AG09319 (cell line): ENCODE measurements around the gene RPTOR.

ENCODE experiments used
- DNase-seq: peaks from one replicate; pipeline ENCODE4 v3.0.0-alpha.2; 2010; ENCODE audit warnings: low read depth; ENCODE audit errors: extremely low read depth
- TF ChIP-seq, protein P1 (sequence below): IDR thresholded peaks from 2 replicates; pipeline ENCODE4 v1.5.1; 2011; ENCODE audit warnings: low read depth, mild to moderate bottlenecking, inconsistent platforms, low read length, moderate library complexity

RPTOR gene

DNA sequence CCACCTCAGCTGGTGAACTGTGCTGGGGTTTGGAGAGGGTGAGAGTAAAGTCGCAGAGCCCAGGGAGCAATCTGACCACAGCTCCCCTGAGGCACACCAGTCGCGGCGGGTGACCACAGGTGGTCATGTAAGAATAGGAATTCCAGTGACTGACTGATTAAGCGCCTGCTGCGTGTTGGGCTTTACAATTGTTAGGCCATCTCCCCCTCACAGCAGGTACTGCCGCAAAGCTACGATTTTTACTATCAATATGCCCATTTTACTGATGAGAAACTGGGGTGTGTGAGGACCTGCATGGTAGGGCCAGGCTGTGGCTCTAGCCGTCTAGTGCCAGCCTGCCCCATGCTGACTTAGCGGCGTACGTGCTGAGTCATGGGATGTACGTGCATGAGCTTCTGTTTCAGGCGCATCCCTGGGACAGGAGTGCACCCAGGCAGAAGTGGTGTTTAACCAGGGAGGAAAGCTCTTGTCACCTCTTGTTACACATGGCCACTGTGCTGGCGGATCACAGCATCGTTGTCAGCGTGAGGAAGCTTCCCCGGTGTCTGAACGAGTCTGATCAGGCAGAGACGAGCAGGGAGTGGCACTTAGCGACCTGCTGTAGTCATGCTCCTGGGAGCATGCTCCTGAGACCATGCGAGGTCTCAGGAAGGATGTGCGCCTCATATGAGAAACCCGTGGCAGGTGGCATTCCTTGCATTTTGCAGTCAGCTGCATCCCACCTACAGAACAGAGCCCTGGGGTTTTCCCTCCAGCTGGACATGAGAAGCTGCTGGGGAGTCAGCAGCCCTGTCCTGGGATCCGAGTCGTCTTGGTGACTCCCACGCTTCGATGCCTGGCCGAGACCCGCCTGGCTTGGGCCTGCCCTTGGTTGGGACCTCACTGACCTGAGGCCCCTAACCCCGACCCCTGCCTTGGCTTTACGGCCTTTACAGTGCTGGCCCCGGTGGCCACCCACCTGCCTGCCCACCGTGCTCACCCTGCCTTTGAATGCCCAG, 283.3 kb downstream of the RPTOR start:
- TF ChIP-seq, protein P1, sequence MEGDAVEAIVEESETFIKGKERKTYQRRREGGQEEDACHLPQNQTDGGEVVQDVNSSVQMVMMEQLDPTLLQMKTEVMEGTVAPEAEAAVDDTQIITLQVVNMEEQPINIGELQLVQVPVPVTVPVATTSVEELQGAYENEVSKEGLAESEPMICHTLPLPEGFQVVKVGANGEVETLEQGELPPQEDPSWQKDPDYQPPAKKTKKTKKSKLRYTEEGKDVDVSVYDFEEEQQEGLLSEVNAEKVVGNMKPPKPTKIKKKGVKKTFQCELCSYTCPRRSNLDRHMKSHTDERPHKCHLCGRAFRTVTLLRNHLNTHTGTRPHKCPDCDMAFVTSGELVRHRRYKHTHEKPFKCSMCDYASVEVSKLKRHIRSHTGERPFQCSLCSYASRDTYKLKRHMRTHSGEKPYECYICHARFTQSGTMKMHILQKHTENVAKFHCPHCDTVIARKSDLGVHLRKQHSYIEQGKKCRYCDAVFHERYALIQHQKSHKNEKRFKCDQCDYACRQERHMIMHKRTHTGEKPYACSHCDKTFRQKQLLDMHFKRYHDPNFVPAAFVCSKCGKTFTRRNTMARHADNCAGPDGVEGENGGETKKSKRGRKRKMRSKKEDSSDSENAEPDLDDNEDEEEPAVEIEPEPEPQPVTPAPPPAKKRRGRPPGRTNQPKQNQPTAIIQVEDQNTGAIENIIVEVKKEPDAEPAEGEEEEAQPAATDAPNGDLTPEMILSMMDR: no peak
- DNase-seq: no peak

DNA sequence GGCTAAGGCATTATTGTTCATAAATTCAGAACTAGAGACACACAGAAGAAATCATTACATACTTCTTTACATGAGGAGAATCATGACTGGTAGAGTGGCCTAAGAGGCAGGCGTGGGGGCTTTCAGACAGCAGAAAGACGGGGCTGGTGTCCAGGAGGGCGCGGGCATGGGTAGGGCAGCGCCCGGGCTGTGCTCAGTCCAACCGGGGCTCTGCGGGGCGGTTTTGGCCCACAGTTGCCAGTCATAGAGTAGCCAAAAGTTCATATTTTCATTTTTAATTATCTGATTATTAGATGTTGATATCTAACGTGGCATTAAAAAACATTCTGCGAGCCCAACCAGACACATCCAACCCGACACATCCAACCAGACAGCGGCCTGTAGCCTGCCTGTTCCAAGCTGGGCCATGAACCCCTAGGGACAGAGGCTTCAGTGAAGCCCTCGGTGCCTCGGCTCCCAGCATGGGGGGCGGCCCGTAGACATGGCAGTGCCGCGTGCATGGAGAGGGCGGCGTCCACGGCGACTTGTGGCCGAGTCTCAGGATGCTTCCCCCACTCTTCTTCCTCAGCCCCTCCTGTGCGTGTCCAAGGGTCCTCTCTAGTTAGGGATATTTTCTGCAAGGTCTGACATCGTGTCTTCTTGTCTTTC, 284.7 kb downstream of the RPTOR start:
- TF ChIP-seq, protein P1: no peak
- DNase-seq: no peak

DNA sequence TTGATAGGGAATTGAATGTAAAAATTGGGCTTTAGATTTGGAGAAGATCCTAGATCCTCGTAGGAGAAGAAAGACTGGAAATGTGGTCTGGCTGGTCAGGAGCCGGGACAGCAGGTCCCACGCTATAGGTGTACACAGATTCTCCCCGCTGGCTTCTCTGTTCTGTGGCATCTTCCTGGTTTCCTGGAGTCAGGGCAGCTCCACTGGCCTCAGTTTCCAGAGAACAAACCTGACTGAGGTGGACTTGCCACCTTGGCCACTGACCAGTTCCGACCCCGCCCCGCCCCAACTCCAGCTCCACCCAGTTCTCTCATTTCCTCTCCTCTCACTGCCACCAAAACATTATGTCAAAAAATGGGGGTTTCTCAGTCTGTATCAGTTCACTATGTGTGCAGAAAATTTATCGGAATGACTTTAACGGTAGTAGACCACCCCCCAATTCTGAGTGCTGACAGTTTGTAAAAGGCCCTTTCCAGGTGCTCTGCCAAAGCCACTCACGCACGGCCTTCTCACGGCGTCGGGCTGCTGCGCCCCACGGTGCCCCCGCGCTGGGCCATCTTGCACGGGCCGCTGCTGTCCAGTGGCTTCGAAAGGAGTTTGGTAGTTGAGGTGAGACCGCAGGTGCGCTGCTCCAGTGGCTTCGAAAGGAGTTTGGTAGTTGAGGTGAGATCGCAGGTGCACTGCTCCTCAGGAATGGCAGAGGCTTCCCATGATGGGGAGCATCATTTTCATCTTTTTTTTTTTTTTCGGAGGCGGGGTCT, 285.6 kb downstream of the RPTOR start:
- DNase-seq: no peak
- TF ChIP-seq, protein P1: no peak

DNA sequence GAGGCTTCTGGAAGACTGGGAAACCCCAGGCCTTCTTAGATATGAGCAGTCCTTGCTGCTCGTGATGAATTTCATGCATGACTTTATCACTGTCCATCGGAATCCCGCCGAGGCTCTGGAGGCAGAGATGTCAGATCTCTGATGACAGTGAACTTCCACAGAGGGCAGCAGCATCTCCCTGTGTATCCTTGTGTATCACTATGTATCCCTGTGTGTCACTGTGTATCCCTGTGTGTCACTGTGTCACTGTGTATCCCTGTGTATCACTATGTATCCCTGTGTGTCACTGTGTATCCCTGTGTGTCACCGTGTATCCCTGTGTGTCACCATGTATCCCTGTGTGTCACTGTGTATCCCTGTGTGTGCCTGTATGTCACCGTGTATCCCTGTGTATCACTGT, 286.9 kb downstream of the RPTOR start:
- TF ChIP-seq, protein P1: no peak
- DNase-seq: no peak

DNA sequence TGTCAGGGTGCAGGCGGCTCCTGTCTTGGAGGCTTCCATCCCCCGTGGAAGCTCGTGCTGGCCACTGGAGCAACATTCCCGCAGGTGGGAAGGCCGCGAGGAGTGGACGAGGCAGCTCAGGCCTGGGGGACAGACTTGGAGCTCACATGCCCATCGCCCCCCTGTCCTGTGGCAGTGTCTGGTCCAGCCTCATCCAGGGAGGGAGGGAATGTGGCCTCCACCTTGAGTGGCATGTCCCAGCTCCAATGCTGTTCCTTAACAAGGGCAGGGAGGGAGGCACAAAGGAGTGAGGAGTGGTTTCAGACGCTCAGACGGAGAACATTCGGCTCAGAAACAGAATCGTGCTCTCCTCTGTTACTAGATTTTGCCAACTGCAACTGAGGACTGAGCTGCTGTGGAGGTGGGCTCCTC, 287.6 kb downstream of the RPTOR start:
- DNase-seq: peak; percentile 70
- TF ChIP-seq, protein P1: no peak

DNA sequence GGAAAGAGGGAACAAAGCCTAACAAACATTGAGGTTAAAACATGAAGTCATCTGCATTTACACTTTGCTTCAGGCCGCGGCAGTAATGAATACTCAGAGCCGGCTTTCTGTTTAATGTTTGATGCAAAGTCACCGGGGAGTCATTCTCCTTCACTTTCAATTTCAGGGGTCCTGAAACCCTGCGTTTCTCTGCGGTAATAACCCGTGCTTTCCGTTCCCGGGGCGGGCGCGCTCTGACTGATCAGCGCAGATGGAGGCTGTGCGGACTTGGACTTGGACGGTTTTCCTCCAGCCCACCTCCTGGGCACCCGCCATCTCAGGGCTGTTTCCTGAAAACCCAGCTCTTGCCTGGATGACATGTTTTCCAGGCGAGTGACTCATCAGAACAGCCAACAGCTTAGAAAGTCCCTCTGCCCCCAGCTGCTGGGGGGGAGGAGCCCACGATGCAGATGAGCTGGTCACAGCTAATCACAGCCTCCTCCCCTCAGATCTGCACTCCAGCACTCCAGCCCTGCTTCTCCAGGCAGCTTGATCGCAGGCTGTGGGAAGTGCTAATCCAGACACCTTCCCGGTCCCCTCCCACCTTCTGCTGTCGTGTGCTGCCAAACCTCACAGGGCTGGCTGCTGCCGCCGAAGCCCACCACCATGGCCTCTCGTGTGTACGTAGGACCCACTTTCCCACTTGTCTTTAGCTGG, 288.4 kb downstream of the RPTOR start:
- peak; percentile 95 for DNase-seq
- TF ChIP-seq, protein P1: no peak
